ENCODE results near the gene HS6ST3.

The HS6ST3 gene

DNA sequence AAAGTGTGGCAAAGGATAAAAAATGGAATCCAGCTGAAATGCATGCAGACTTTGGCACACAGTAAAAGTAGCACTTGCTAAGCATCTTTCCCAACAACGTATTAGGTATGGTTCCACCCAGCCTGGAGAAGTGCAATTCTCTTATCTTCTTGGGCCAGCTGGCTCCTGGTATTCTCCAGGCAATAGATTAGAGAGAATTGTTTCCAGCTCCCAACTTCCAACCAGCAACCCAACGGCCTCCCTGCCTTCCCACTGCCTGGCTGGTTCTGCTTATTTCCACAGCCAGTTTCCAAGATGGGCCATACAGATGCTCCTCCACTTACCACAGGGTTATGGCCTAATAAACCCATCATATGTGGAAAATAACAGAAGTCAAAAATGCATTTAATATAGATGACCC, 771.0 kb downstream of the HS6ST3 start:
- DNase-seq (ENCODE audit: low read depth) = no peak
- TF ChIP-seq, protein P1, sequence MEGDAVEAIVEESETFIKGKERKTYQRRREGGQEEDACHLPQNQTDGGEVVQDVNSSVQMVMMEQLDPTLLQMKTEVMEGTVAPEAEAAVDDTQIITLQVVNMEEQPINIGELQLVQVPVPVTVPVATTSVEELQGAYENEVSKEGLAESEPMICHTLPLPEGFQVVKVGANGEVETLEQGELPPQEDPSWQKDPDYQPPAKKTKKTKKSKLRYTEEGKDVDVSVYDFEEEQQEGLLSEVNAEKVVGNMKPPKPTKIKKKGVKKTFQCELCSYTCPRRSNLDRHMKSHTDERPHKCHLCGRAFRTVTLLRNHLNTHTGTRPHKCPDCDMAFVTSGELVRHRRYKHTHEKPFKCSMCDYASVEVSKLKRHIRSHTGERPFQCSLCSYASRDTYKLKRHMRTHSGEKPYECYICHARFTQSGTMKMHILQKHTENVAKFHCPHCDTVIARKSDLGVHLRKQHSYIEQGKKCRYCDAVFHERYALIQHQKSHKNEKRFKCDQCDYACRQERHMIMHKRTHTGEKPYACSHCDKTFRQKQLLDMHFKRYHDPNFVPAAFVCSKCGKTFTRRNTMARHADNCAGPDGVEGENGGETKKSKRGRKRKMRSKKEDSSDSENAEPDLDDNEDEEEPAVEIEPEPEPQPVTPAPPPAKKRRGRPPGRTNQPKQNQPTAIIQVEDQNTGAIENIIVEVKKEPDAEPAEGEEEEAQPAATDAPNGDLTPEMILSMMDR (IDR thresholded peaks at IDR 0.05; ENCODE audit: low read length, missing control alignments) = no peak
- no peak overlapping the region for H3K4me3 ChIP-seq (replicated peaks; ENCODE audit: low read depth, low read length)

DNA sequence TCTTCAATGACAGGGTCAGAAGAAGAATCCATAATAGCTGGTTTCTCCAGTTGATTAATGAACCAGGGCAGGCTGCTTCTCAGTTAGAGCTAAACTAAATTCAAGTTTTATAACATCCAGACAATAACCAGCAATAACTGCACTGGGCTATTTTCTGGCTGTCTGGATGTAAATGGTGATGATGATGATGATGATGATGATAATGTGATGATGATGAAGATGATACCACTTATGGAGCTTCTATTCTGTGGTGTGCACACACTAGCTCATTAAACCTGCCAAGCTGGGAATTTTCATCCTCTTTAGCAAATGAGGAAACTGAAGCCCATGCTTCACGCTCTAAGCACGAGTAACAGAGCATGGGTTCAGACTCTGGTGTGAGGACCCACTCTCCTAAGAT, 772.2 kb downstream of the HS6ST3 start:
- DNase-seq (ENCODE audit: low read depth) = no peak
- TF ChIP-seq, protein P1 (IDR thresholded peaks at IDR 0.05; ENCODE audit: low read length, missing control alignments) = no peak
- no peak overlapping the region for H3K4me3 ChIP-seq (replicated peaks; ENCODE audit: low read depth, low read length)

DNA sequence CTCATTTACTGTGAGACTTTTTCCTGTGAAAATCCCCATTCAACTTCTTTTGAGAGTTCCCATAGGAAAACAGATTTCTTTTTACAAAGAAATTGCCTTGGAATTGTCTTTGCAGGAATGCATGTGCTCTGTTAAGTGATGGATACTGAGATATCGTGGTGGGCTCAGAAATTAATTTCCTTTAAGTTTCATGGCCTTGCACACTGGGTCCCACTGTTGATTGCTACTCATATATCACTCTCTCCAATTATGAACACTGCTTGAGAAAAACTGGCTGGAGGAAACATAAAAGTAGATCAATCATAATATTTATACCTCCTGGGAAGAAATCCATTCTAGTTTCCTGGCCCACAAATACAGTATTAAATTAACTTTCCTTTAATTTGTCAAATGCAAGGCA, 773.1 kb downstream of the HS6ST3 start:
- no peak overlapping the region for H3K4me3 ChIP-seq (replicated peaks; ENCODE audit: low read depth, low read length)
- TF ChIP-seq, protein P1 (IDR thresholded peaks at IDR 0.05; ENCODE audit: low read length, missing control alignments) = no peak
- no peak for DNase-seq (ENCODE audit: low read depth)

DNA sequence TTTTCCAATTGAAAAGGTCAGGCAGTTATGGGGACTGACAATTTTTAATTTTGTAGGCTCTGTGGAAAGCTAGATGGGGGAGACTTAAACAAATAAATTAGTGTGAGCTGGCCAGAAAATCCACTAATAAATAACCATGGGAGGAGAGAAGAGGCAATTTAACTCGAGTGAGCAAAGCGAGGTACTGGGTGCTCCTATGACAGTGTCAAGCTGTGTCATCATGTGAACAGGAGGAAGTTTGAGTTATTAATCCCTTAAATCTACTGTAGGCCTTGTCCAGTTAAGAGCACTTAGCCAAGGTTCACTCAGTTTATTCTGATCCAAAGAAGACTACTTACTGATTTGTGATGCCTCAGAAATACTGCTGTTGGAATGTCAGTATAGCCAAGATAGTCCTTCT, 781.6 kb downstream of the HS6ST3 start:
- TF ChIP-seq, protein P1 (IDR thresholded peaks at IDR 0.05; ENCODE audit: low read length, missing control alignments) = no peak
- DNase-seq (ENCODE audit: low read depth) = no peak
- H3K4me3 ChIP-seq (replicated peaks; ENCODE audit: low read depth, low read length) = no peak overlapping the region

DNA sequence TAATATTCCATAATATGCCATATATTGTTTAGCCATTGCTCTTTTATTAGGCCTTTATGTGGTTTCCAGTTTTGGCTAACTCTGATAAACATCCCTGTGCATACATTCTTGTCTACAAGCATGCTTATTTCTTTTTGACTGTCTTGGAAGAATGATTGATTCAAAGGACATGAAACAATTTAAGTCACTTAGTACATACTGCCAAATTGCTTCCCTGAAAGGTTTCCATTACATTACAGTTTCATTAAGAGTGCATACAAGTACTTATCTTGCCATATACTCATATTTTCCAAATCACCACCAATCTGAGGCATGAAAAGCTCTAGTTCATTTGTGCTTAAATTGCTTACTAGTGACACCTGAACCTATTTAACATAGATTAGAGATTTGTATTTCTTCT, 790.5 kb downstream of the HS6ST3 start:
- no peak overlapping the region for H3K4me3 ChIP-seq (replicated peaks; ENCODE audit: low read depth, low read length)
- TF ChIP-seq, protein P1 (IDR thresholded peaks at IDR 0.05; ENCODE audit: low read length, missing control alignments) = no peak
- DNase-seq (ENCODE audit: low read depth) = no peak
